Measurements from ENCODE around the gene LUM.

The LUM gene

GRCh38 chr12:91091916-91092715 lies 19.2 kb downstream of the LUM start:
- TF ChIP-seq CTCF (IDR thresholded peaks at IDR 0.05), result no peak

DNA sequence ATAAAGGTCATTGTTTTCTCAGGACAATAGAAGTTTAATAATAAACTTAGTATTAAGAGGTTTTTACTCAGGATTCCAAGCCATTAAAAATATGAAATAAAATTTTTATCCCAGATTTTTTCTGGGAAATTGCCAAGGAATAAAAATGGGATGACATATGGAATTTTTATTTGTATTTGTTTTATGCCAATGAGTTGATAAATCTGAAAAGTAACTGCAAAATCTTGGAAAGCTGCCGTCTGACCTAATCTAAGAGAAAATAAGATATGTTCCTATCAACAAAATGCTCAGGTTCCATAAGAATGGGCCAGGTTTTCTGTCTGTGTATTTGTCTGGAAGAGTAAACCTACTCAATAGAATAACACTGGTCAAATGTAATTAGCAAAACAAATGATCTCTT lies 31.3 kb downstream of the LUM start:
- no peak for TF ChIP-seq CTCF (IDR thresholded peaks at IDR 0.05)

DNA sequence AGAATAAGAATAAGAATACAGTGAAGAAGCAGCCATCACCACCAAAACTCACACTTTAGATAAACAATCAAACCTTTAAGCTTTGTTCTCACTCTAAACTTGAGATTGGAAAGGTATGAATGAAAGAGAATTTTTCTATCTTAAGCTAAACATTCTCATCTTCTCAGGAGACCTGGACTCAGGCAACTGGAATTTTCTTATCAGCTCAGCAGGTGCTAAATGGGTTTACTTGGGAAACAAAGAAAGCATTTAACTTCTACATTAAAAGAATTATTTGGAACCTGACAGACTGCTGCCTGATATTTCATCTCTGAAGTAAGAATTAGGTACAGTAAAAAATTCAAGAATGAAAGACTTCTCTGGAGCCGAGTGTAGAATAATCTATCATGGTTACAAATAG lies 32.8 kb downstream of the LUM start:
- no peak for TF ChIP-seq CTCF (IDR thresholded peaks at IDR 0.05)

DNA sequence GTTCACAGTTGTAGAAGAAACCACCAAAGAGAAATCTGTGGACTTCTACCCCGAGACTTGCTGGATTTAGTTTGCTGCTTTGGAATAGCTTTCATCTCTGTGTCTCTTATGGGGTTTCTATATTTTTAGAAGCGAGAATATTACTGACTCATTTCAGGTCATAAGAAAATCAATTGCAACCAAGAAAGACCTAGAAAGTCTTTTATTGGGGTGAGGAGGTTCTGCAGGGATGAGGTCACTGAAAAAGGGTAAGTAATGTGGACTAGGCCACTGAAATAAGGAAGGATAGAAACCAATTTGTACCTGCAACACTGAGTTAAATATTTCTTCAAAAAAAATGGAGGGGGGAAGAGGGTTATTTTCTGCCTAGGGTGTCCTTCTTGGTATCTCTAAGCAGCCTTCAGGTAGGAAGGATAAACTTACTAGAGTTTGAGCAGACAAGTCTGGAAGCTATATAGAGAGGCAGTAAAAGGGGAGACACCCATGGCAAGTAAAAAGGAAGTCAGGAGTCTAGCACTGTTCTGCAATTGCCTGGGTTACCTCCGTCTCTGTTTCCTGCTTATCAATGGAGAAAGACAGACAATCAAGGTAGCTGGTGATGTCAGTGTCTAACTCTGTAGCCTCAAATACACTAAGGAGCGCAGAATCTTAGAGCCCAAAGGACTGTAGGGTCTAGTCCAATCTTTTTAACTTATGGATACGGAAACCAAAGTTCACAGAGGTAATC lies 33.9 kb downstream of the LUM start:
- no peak for TF ChIP-seq CTCF (IDR thresholded peaks at IDR 0.05)

GRCh38 chr12:91074851-91075250 lies 36.4 kb downstream of the LUM start:
- no peak for TF ChIP-seq CTCF (IDR thresholded peaks at IDR 0.05)

- TF ChIP-seq CTCF (IDR thresholded peaks at IDR 0.05), result no peak
Measured at GRCh38 chr12:91074154-91074709, 37.1 kb downstream of the LUM start.

GRCh38 chr12:91073426-91073825 lies 37.9 kb downstream of the LUM start:
- TF ChIP-seq CTCF (IDR thresholded peaks at IDR 0.05), result no peak

Data from LNCAP (cell line).